GM20431 (cell line): Measurements from ENCODE around the gene KCNMA1.

Experiments used
- in situ Hi-C: fragments of 300-500 bp; cut with MseI, MboI; formaldehyde crosslinking; loops from one replicate; pipeline ENCODE4 v1.15.0; 2020; ENCODE audit warnings: low sequenced_read_pairs; ENCODE audit not compliant: unreplicated experiment

Gene KCNMA1

GRCh38 chr10:76983624-76984023 is 654.0 kb downstream of the KCNMA1 start:
- in situ Hi-C loops, result no loop called here

GRCh38 chr10:76982671-76983070 is 654.9 kb downstream of the KCNMA1 start:
- in situ Hi-C loops, result no loop called here

- in situ Hi-C loops, result no loop called here
These were observed 656.4 kb downstream of the KCNMA1 start for GRCh38 chr10:76981251-76981650.

- in situ Hi-C loops, result no loop called here
These were observed 659.7 kb downstream of the KCNMA1 start for GRCh38 chr10:76977901-76978300.

GRCh38 chr10:76977046-76977445 is 660.6 kb downstream of the KCNMA1 start:
- in situ Hi-C loops, result no loop called here

- in situ Hi-C loops, result no loop called here
These were observed 661.5 kb downstream of the KCNMA1 start for GRCh38 chr10:76976142-76976541.

GRCh38 chr10:76975126-76975525 is 662.5 kb downstream of the KCNMA1 start:
- in situ Hi-C loops, result no loop called here

GRCh38 chr10:76974017-76974691 is 663.5 kb downstream of the KCNMA1 start:
- in situ Hi-C loops, result no loop called here

- in situ Hi-C loops, result no loop called here
These were observed 664.3 kb downstream of the KCNMA1 start for GRCh38 chr10:76973091-76974016.

- in situ Hi-C loops, result no loop called here
These were observed 665.1 kb downstream of the KCNMA1 start for GRCh38 chr10:76972541-76972940.

- in situ Hi-C loops, result no loop called here
These were observed 665.9 kb downstream of the KCNMA1 start for GRCh38 chr10:76971547-76972170.

- in situ Hi-C loops, result no loop called here
These were observed 666.7 kb downstream of the KCNMA1 start for GRCh38 chr10:76970711-76971519.

- in situ Hi-C loops, result no loop called here
These were observed 668.2 kb downstream of the KCNMA1 start for GRCh38 chr10:76969366-76969948.

GRCh38 chr10:76968483-76968882 is 669.1 kb downstream of the KCNMA1 start:
- in situ Hi-C loops, result no loop called here

- in situ Hi-C loops, result no loop called here
These were observed 674.8 kb downstream of the KCNMA1 start for GRCh38 chr10:76962851-76963250.

- in situ Hi-C loops, result no loop called here
These were observed 675.8 kb downstream of the KCNMA1 start for GRCh38 chr10:76961841-76962240.

- in situ Hi-C loops, result no loop called here
These were observed 678.5 kb downstream of the KCNMA1 start for GRCh38 chr10:76959111-76959510.

- in situ Hi-C loops, result no loop called here
These were observed 682.8 kb downstream of the KCNMA1 start for GRCh38 chr10:76954838-76955237.

- in situ Hi-C loops, result no loop called here
These were observed 687.3 kb downstream of the KCNMA1 start for GRCh38 chr10:76950354-76950753.

- in situ Hi-C loops, result no loop called here
These were observed 691.3 kb downstream of the KCNMA1 start for GRCh38 chr10:76946270-76946669.
